ENCODE data around the gene IQSEC1.

GRCh38 chr3:12891391-12891984, 181.7 kb downstream of the IQSEC1 start:
- TF ChIP-seq GATA3 (IDR thresholded peaks at IDR 0.05; ENCODE audit: low read depth, low read length) (no peak), GATA2 (IDR thresholded peaks at IDR 0.05; ENCODE audit: low read depth, low read length) (no peak)
